SU-DHL-6 (cell line): ENCODE measurements around the gene SH2D1B.

Experiments
- H2AFZ ChIP-seq: fragments of 200-600 bp; sonication (generic); 2 replicates; pipeline ENCODE4 v1.6.1; 2014; ENCODE audit warnings: low read depth, mild to moderate bottlenecking, moderate library complexity, mixed read lengths, antibody characterized with exemption, low read length; ENCODE audit not compliant: severe bottlenecking
- H3F3A ChIP-seq: fragments of 200-600 bp; shearing (Covaris generic); 2 replicates; pipeline ENCODE4 v1.6.0; 2016; ENCODE audit warnings: antibody characterized with exemption, mild to moderate bottlenecking; ENCODE audit not compliant: insufficient read depth
- H3K27ac ChIP-seq: fragments of 200-600 bp; sonication (generic); 2 replicates; pipeline ENCODE4 v1.5.1; 2016; ENCODE audit warnings: low read depth, mild to moderate bottlenecking, low read length, moderate library complexity, mixed read lengths
- H3K27me3 ChIP-seq: fragments of 200-600 bp; sonication (generic), shearing (Covaris generic); 2 replicates; pipeline ENCODE4 v1.6.0; 2014; ENCODE audit warnings: mild to moderate bottlenecking, low read length
- H3K36me3 ChIP-seq: fragments of 200-600 bp; sonication (generic); 2 replicates; pipeline ENCODE4 v1.6.1; 2014; ENCODE audit warnings: mild to moderate bottlenecking, low read length, mixed read lengths
- H3K4me2 ChIP-seq: fragments of 300-600, 200-600 bp; shearing (Covaris generic), sonication (generic); 2 replicates; pipeline ENCODE4 v1.6.0; 2014; ENCODE audit warnings: low read length, low read depth, mild to moderate bottlenecking; ENCODE audit not compliant: poor library complexity, severe bottlenecking
- H3K4me3 ChIP-seq: fragments of 200-600 bp; sonication (generic); 2 replicates; pipeline ENCODE4 v1.5.1; 2014; ENCODE audit warnings: antibody characterized with exemption, low read length, mild to moderate bottlenecking, mixed read lengths; ENCODE audit not compliant: insufficient read depth, poor library complexity, severe bottlenecking
- H3K79me2 ChIP-seq: fragments of 200-600 bp; sonication (generic); 2 replicates; pipeline ENCODE4 v1.6.1; 2014; ENCODE audit warnings: mild to moderate bottlenecking, low read length, moderate library complexity; ENCODE audit not compliant: insufficient read depth
- H3K9ac ChIP-seq: fragments of 200-600 bp; sonication (generic); 2 replicates; pipeline ENCODE4 v1.7.0; 2014; ENCODE audit warnings: mild to moderate bottlenecking, low read length
- H3K9me2 ChIP-seq: fragments of 200-600 bp; sonication (generic); replicated peaks from 2 replicates; pipeline ENCODE4 v1.6.1; 2014; ENCODE audit warnings: low read length; ENCODE audit not compliant: insufficient read depth
- H3K9me3 ChIP-seq: fragments of 200-600 bp; sonication (generic); 2 replicates; pipeline ENCODE4 v1.6.1; 2014; ENCODE audit warnings: low read length, mixed read lengths; ENCODE audit not compliant: insufficient read depth
- H4K20me1 ChIP-seq: fragments of 200-600 bp; sonication (generic); 2 replicates; pipeline ENCODE4 v1.6.1; 2014; ENCODE audit warnings: low read depth, mild to moderate bottlenecking, antibody characterized with exemption, low read length, moderate library complexity, mixed read lengths
- CTCF ChIP-seq: fragments of 200-600 bp; sonication (generic); IDR thresholded peaks from one replicate; pipeline ENCODE4 v1.5.1; 2017; ENCODE audit warnings: antibody characterized with exemption, mild to moderate bottlenecking, low read length, moderate library complexity; ENCODE audit not compliant: insufficient read depth, poor library complexity, severe bottlenecking
- EZH2phosphoT487 ChIP-seq: fragments of 200-600 bp; sonication (generic), shearing (Covaris generic); conservative IDR thresholded peaks from 2 replicates; pipeline ENCODE4 v1.6.1; 2018; ENCODE audit warnings: mild to moderate bottlenecking, antibody characterized with exemption, low read length, moderate library complexity, mixed read lengths

The SH2D1B gene

GRCh38 chr1:162370161-162370560 is 41.8 kb downstream of the SH2D1B start:
- Histone ChIP-seq H3K4me2 (no peak overlapping the region), H3K27ac (no peak overlapping the region), H3K79me2 (no peaks in the 10 kb centered on the region), H3K9ac (no peak overlapping the region), H3K36me3 (no peaks in the 10 kb centered on the region), H3K9me3 (no peaks in the 10 kb centered on the region), H2AFZ (no peak overlapping the region), H3K9me2 (no peaks in the 10 kb centered on the region), H3K27me3 (no peaks in the 10 kb centered on the region), H4K20me1 (no peaks in the 10 kb centered on the region), H3K4me3 (no peak overlapping the region), H3F3A (no peaks in the 10 kb centered on the region)
- TF ChIP-seq EZH2phosphoT487, result no peak
- no peak for TF ChIP-seq CTCF

GRCh38 chr1:162369571-162369970 is 42.4 kb downstream of the SH2D1B start:
- no peaks in the 10 kb centered on the region for H3K36me3 ChIP-seq
- H2AFZ ChIP-seq, result no peak overlapping the region
- no peaks in the 10 kb centered on the region for H3K27me3 ChIP-seq
- H3K9me2 ChIP-seq, result no peaks in the 10 kb centered on the region
- no peaks in the 10 kb centered on the region for H3F3A ChIP-seq
- H3K9me3 ChIP-seq, result no peaks in the 10 kb centered on the region
- TF ChIP-seq EZH2phosphoT487, result no peak
- no peak for TF ChIP-seq CTCF
- H3K4me3 ChIP-seq, result no peak overlapping the region
- H3K27ac ChIP-seq, result no peak overlapping the region
- H3K4me2 ChIP-seq, result no peak overlapping the region
- no peak overlapping the region for H3K9ac ChIP-seq
- H4K20me1 ChIP-seq, result no peaks in the 10 kb centered on the region
- H3K79me2 ChIP-seq, result no peaks in the 10 kb centered on the region

GRCh38 chr1:162368451-162368850 is 43.5 kb downstream of the SH2D1B start:
- H3F3A ChIP-seq, result no peaks in the 10 kb centered on the region
- no peaks in the 10 kb centered on the region for H4K20me1 ChIP-seq
- no peaks in the 10 kb centered on the region for H3K9me3 ChIP-seq
- H3K9ac ChIP-seq, result no peak overlapping the region
- H3K9me2 ChIP-seq, result no peaks in the 10 kb centered on the region
- TF ChIP-seq CTCF, result no peak
- TF ChIP-seq EZH2phosphoT487, result no peak
- H2AFZ ChIP-seq, result no peak overlapping the region
- no peak overlapping the region for H3K27ac ChIP-seq
- no peaks in the 10 kb centered on the region for H3K36me3 ChIP-seq
- no peak overlapping the region for H3K4me2 ChIP-seq
- no peaks in the 10 kb centered on the region for H3K79me2 ChIP-seq
- no peaks in the 10 kb centered on the region for H3K27me3 ChIP-seq
- no peak overlapping the region for H3K4me3 ChIP-seq

- H3K27ac ChIP-seq, result no peak overlapping the region
- H3K9me3 ChIP-seq, result no peaks in the 10 kb centered on the region
- H3K27me3 ChIP-seq, result no peaks in the 10 kb centered on the region
- no peak for TF ChIP-seq CTCF
- TF ChIP-seq EZH2phosphoT487, result no peak
- H3K36me3 ChIP-seq, result no peaks in the 10 kb centered on the region
- H3K9ac ChIP-seq, result no peak overlapping the region
- no peak overlapping the region for H2AFZ ChIP-seq
- no peaks in the 10 kb centered on the region for H3F3A ChIP-seq
- no peaks in the 10 kb centered on the region for H3K9me2 ChIP-seq
- H3K79me2 ChIP-seq, result no peaks in the 10 kb centered on the region
- H3K4me2 ChIP-seq, result no peak overlapping the region
- no peaks in the 10 kb centered on the region for H4K20me1 ChIP-seq
- H3K4me3 ChIP-seq, result no peak overlapping the region
Measured at GRCh38 chr1:162367772-162368171, 44.2 kb downstream of the SH2D1B start.
